NT2/D1 (cell line): Measurements from ENCODE around the gene SLC22A16.

ENCODE experiments used
- SUZ12 ChIP-seq: IDR thresholded peaks from 2 replicates; pipeline ENCODE4 v1.6.1; 2011; ENCODE audit not compliant: insufficient read length, insufficient read depth; ENCODE audit errors: extremely low read depth
- YY1 ChIP-seq: IDR thresholded peaks from 2 replicates; pipeline ENCODE4 v1.6.1; 2011; ENCODE audit not compliant: insufficient read length, insufficient read depth
- ZNF274 ChIP-seq: IDR thresholded peaks from 2 replicates; pipeline ENCODE4 v1.6.1; 2011; ENCODE audit warnings: mild to moderate bottlenecking, low read depth, low read length

GRCh38 chr6:110511401-110511800 is 35.0 kb upstream of the SLC22A16 start:
- TF ChIP-seq YY1, result no peak
- no peak for TF ChIP-seq ZNF274
- no peak for TF ChIP-seq SUZ12
